PC-9 (cell line): Measurements from ENCODE around the gene ENO4.

Experiments used
- EZH2 ChIP-seq: fragments of 200-600 bp; sonication (generic); IDR thresholded peaks from 2 replicates; pipeline ENCODE4 v1.8.0; 2017; ENCODE audit warnings: antibody characterized with exemption, low read depth
- TF ChIP-seq, protein P1 (sequence below): fragments of 200-600 bp; sonication (generic); conservative IDR thresholded peaks from 2 replicates; pipeline ENCODE4 v1.6.1; 2017; ENCODE audit warnings: mixed run types, antibody characterized with exemption, mild to moderate bottlenecking, moderate library complexity

DNA sequence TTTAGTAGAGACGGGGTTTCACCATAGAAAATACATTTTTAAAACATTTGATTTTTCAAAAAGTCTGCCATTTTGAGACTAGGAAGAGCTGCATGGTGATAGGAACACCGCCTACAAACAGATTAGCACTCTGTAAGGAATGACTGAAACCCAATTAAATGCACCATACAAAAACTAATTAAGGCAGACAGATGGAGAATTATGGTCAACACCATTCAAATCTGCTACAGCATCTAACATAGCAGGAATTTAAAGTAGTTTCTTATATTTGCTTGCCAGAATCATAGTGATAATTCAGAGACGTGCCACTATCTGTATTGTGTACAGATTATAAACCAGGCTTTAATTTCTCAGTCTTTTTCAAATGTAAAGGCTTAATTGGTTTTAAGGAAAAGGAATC is 68.2 kb downstream of the ENO4 start:
- TF ChIP-seq, protein P1, sequence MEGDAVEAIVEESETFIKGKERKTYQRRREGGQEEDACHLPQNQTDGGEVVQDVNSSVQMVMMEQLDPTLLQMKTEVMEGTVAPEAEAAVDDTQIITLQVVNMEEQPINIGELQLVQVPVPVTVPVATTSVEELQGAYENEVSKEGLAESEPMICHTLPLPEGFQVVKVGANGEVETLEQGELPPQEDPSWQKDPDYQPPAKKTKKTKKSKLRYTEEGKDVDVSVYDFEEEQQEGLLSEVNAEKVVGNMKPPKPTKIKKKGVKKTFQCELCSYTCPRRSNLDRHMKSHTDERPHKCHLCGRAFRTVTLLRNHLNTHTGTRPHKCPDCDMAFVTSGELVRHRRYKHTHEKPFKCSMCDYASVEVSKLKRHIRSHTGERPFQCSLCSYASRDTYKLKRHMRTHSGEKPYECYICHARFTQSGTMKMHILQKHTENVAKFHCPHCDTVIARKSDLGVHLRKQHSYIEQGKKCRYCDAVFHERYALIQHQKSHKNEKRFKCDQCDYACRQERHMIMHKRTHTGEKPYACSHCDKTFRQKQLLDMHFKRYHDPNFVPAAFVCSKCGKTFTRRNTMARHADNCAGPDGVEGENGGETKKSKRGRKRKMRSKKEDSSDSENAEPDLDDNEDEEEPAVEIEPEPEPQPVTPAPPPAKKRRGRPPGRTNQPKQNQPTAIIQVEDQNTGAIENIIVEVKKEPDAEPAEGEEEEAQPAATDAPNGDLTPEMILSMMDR, result no peak
- no peak for TF ChIP-seq EZH2
